GM10266 (cell line): ENCODE results near the gene GALNT9.

Experiments
- DNase-seq: peaks from one replicate; pipeline ENCODE4 v3.0.0; 2012; ENCODE audit errors: extremely low spot score
- TF ChIP-seq, protein P1 (sequence below): IDR thresholded peaks from 2 replicates; pipeline ENCODE4 v1.5.1; 2012; ENCODE audit warnings: mild to moderate bottlenecking, low read depth; ENCODE audit not compliant: control insufficient read depth, insufficient read depth; ENCODE audit errors: missing control alignments

Gene GALNT9

DNA sequence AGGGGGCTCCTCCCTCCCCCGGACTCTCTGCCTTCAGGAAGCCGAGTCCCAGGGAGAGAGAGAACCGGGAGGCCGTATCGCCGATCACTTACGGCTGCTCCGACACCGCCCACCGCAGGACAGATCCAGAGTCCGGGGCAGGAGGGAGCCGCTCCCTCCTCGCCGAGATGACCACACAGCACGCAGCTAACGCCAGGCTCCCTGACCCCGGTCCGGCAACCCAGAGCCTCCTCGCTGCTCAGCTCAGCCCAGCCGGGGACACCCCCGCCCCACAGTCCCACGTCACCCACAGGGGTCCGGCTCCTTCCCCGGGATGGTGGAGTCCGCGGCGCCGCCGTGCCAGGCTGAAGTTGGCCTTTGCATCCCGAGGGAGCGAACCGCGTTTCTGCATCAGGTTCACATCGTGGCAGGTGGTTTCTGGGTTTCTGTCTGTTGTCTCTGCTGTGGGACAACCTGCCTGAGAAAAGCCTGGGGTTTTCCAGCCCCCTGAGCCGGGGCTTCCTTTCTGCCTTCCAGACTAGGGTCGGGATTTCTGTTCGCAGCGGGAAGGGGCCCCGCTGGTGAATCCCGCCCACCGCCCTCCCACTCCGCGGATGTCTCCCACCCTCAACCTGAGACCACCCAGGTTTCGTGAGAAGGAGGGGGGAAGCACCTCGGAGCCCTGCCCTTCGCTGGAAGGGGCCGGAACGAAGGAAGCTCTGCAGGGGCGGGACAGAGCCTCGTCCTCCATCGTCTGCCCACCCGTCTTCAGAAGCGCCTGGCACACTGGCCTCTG, 123.9 kb downstream of the GALNT9 start:
- peak; percentile 63 for DNase-seq
- TF ChIP-seq, protein P1, sequence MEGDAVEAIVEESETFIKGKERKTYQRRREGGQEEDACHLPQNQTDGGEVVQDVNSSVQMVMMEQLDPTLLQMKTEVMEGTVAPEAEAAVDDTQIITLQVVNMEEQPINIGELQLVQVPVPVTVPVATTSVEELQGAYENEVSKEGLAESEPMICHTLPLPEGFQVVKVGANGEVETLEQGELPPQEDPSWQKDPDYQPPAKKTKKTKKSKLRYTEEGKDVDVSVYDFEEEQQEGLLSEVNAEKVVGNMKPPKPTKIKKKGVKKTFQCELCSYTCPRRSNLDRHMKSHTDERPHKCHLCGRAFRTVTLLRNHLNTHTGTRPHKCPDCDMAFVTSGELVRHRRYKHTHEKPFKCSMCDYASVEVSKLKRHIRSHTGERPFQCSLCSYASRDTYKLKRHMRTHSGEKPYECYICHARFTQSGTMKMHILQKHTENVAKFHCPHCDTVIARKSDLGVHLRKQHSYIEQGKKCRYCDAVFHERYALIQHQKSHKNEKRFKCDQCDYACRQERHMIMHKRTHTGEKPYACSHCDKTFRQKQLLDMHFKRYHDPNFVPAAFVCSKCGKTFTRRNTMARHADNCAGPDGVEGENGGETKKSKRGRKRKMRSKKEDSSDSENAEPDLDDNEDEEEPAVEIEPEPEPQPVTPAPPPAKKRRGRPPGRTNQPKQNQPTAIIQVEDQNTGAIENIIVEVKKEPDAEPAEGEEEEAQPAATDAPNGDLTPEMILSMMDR = no peak

DNA sequence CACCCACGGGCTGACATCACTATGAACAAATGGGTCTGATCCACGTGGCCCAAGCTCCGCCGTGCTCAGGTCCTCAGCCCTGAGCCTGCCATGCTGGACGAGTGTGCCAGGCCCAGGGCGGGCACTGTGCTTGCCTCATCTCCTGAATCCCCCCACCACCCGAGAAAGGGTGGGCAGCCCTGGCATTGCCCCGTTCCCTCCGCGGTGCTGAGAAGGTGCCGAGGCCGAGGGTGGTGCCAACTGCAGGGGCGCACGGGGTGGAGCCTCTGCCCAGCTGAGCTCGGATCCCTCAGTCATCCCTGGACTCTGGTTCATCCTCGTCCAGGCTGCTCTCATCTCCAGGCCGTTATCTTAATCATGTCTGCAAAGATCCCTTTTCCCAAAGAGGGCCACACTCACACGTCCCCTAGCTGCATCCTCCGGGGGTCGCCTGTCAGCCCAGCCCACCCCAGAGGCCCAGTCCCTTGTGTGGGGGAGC, 124.6 kb downstream of the GALNT9 start:
- DNase-seq = no peak
- TF ChIP-seq, protein P1 = no peak

DNA sequence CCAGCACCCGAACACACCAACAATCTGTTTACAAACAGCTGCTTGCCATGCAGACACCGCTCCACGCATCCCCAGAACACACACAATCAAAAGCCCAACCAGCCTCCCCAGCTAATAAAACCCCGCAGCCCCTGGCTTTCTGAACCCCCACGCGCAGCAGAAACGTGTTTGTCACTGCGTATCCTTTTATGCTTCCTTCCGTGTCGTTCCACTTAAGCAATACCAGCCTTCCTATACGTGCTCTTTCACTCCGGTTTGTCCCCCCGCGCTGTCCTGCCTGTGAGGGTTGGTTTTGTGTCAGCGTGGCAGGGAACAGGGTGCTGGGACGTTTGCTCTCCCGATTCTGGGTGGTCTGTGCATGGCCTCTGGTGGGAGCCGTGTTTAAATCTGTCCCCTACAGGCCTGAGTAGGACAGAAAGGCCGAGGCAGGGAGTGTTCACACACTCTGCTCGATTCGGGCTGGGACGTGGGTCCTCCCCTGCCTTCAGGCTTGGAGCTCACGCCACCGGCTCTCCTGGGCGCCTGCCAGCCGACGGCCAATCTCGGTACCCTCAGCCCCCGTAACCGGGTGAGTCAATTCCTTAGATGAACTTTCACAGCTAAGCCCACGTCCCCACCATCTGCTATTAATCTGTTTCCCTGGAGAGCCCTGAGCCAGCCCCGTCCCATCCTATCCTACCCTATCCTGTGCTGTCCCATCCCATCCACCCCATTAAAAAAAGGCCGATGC, 125.2 kb downstream of the GALNT9 start:
- no peak for DNase-seq
- TF ChIP-seq, protein P1 = no peak

DNA sequence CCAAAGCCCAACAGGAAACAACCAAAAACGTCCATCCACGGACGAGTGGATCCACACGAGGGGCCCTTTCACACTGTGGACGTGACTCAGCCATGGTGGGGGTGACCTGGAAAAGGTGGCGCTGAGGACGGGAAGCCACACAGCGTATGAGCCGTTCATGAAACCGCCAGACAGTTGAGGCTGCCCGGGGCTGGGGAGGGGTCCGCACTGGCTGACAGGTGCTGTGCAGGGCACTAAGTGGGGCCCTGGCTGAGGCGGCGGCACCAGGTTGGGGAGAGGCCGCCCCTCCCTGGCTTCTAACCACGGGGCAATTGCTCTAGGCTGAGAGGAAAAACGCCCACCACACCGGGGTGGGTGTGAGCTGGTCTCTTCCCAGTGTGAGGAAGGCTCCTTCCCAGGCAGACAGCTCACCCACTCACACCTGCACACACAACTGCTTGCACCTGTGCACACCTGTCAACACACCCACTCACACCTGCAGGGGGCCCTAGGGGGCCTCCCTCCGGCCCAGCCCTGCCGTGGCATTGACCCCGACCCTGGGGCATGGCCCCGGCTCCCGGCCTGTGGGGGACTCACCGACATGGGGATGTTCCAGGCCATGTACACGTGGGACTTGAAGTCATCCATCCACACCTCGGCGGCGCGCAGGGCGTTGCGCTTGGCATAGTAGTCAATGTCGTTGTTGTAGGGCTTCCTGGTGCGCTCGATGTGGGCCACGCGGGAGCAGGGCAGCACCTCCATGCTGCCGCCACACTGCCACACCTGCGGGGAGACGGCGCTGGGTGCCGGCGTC, 126.3 kb downstream of the GALNT9 start:
- TF ChIP-seq, protein P1 = no peak
- DNase-seq = no peak

DNA sequence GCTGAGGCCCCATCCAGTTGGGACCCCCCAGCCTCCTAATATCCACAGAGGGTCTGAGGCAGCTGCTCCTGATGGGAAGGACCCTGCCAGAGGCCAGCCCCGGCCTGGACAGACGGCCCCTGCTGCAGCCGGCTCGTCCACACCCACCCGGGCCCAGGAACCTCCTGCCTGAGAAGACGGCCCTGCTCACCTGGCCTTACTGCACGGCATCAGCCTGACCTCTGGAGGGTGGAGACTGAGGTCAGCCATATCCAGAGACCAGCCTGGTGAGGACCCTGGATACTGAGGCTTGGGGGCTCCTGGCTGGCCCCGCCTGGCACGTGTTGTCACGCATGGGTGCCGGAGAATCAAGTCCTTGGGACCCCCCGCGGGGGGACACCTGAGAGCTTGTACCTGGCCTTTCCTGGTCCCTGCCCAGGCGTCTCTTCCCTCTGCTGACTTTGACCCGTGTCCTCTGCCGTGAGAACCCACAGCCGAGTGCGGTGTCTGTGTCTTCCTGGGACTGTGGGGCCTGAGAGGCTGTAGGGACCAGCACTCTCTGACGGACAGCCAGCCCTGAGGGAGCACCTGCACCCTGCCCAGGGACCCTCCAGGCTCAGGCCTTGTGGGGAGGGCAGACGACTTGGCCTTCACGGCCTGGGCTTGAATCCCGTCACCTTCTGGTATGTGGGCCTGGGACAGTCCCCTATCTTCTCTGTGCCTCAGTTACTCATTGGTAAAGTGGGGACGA, 127.8 kb downstream of the GALNT9 start:
- DNase-seq = no peak
- TF ChIP-seq, protein P1 = no peak

DNA sequence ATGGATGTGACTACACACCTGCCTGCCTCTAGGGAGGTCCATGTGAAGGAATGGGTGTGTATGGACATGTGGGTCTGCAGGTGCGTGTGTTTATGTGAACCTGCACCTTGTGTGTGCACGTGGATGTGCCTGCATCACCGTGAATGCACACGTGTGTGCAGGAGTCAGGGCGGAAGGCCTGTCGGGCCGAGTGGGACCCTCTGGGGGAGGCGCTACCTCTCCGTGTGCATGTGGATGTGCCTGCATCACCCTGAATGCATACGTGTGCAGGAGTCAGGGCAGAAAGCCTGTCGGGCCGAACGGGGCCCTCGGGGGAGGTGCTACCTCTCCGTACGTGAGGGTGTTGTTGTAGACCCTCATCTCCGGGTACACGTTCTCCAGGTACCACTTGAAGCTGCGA, 128.6 kb downstream of the GALNT9 start:
- TF ChIP-seq, protein P1 = no peak
- no peak for DNase-seq
